NB4 (cell line): Measurements from ENCODE around the gene TCOF1.

ENCODE experiments used
- MAX ChIP-seq: IDR thresholded peaks from 2 replicates; pipeline ENCODE4 v1.6.1; 2011; ENCODE audit warnings: low read depth, low read length
- MYC ChIP-seq: IDR thresholded peaks from 2 replicates; pipeline ENCODE4 v1.6.1; 2011; ENCODE audit warnings: low read depth, low read length
- POLR2A ChIP-seq: IDR thresholded peaks from 2 replicates; pipeline ENCODE4 v1.6.1; 2011; ENCODE audit warnings: mild to moderate bottlenecking; ENCODE audit not compliant: insufficient read length; ENCODE audit errors: extremely low read depth
- TF ChIP-seq, protein P1 (sequence below): IDR thresholded peaks from one replicate; pipeline ENCODE4 v1.5.1; 2012; ENCODE audit warnings: low read depth, low read length

- TF ChIP-seq, protein P1, sequence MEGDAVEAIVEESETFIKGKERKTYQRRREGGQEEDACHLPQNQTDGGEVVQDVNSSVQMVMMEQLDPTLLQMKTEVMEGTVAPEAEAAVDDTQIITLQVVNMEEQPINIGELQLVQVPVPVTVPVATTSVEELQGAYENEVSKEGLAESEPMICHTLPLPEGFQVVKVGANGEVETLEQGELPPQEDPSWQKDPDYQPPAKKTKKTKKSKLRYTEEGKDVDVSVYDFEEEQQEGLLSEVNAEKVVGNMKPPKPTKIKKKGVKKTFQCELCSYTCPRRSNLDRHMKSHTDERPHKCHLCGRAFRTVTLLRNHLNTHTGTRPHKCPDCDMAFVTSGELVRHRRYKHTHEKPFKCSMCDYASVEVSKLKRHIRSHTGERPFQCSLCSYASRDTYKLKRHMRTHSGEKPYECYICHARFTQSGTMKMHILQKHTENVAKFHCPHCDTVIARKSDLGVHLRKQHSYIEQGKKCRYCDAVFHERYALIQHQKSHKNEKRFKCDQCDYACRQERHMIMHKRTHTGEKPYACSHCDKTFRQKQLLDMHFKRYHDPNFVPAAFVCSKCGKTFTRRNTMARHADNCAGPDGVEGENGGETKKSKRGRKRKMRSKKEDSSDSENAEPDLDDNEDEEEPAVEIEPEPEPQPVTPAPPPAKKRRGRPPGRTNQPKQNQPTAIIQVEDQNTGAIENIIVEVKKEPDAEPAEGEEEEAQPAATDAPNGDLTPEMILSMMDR, result no peak
- no peak for TF ChIP-seq POLR2A
- TF ChIP-seq MYC, result no peak
- TF ChIP-seq MAX, result no peak
Measured at GRCh38 chr5:150429410-150429873, 71.9 kb downstream of the TCOF1 start.
